Prostate gland (tissue), 2 donors: Measurements from ENCODE around the gene SMO. TPM values are rescaled to one million over a fixed set of nuclear protein-coding genes. Genes with fewer than 3 reads are reported as not detected.
"Not testable (repeated sequence)": the region's sequence is repeated elsewhere in the genome, so short reads cannot be mapped to it uniquely, and the experiment has no call there.

Experiments used
- DNase-seq: peaks from one replicate; pipeline ENCODE4 v3.0.0-alpha.2; 2019; ENCODE audit warnings: low spot score
- H3K27ac ChIP-seq, 2 donors: fragments of 200-600 bp; sonication (generic); 2 replicates each; pipeline ENCODE4 v1.5.1; 2017 to 2019
- H3K27me3 ChIP-seq: fragments of 200-600 bp; sonication (generic); replicated peaks from 2 replicates; pipeline ENCODE4 v1.5.1; 2019; ENCODE audit not compliant: insufficient read depth
- H3K36me3 ChIP-seq, 2 donors: fragments of 200-600 bp; sonication (generic); 1 replicate in 1 of 2; 2 replicates in 1 of 2; pipeline versions ENCODE4 v1.5.1 to v1.8.1; 2017 to 2019
- H3K4me1 ChIP-seq: fragments of 200-600 bp; sonication (generic); replicated peaks from 2 replicates; pipeline ENCODE4 v1.5.1; 2019
- H3K4me3 ChIP-seq, 2 donors: fragments of 200-600 bp; sonication (generic); 2 replicates each; pipeline ENCODE4 v1.5.1; 2017 to 2019
- H3K9me3 ChIP-seq: fragments of 200-600 bp; sonication (generic); 2 replicates; pipeline ENCODE4 v1.5.1; 2017
- CTCF ChIP-seq, 4 experiments: fragments of 200-600 bp in 2 of 4; fragments of 450-650 bp in 2 of 4; sonication (generic) in 2 of 4; IDR thresholded peaks; 1 replicate in 3 of 4; 2 replicates in 1 of 4; pipeline ENCODE4 v1.5.1; 2016 to 2019; ENCODE audit warnings: antibody characterized with exemption in 4 of 4, mild to moderate bottlenecking in 2 of 4, moderate library complexity in 2 of 4
- POLR2A ChIP-seq: fragments of 450-650 bp; IDR thresholded peaks from one replicate; pipeline ENCODE4 v1.6.1; 2016; ENCODE audit warnings: antibody characterized with exemption, mild to moderate bottlenecking
- POLR2AphosphoS5 ChIP-seq: sonication (generic); formaldehyde crosslinking; IDR thresholded peaks from one replicate; pipeline ENCODE4 v1.6.1; 2017; ENCODE audit warnings: antibody characterized with exemption
- WGBS: methylation state at CpG from one replicate; pipeline ENCODE4 v1.1.5; 2018; 5-methylcytosine and 5-hydroxymethylcytosine counted together
- intact Hi-C: fragments of 100-400 bp; cut with DNase I; formaldehyde crosslinking; loops from one replicate; pipeline ENCODE4 v1.14.2; 2022
- total RNA-seq, 2 donors: library from RNA; depleted of rRNA; stranded (reverse); fragments of >200 nt; gene quantifications; one replicate each; pipeline ENCODE4 v1.1.0, GENCODE V29; 2016

The SMO gene
- total RNA-seq, 2 donors from 2014 or later = 23.2 to 32.9 TPM

- H3K4me3 ChIP-seq = peak overlapping the region; percentile 28 to 39
- no peaks in the 10 kb centered on the region for H3K36me3 ChIP-seq
- no peaks in the 10 kb centered on the region for H3K9me3 ChIP-seq
- H3K4me1 ChIP-seq = no peaks in the 10 kb centered on the region
- peak; percentile 42 for DNase-seq
- peak overlapping the region; percentile 67 to 71 for H3K27ac ChIP-seq
- TF ChIP-seq POLR2A = no peak
- TF ChIP-seq CTCF (IDR thresholded peaks at IDR 0.05) = no peak
- TF ChIP-seq POLR2AphosphoS5 = no peak
- WGBS = 26% methylated on average over 20 of the region's 20 CpGs
- H3K27me3 ChIP-seq = no peaks in the 10 kb centered on the region
- intact Hi-C loops = no loop called here
Observed at GRCh38 chr7:129168231-129169021, 20.0 kb upstream of the SMO start.

GRCh38 chr7:129169171-129169671 lies 19.2 kb upstream of the SMO start:
- DNase-seq = peak; percentile 41
- Histone ChIP-seq H3K27me3 (no peaks in the 10 kb centered on the region), H3K4me1 (no peaks in the 10 kb centered on the region), H3K36me3 (no peaks in the 10 kb centered on the region), H3K27ac (peak overlapping the region; percentile 67 to 71), H3K4me3 (peak overlapping the region; percentile 28 to 39), H3K9me3 (no peaks in the 10 kb centered on the region)
- intact Hi-C loops = no loop called here
- WGBS = 1% methylated on average over 41 of the region's 47 CpGs
- no peak for TF ChIP-seq CTCF (IDR thresholded peaks at IDR 0.05)
- TF ChIP-seq POLR2A = no peak
- TF ChIP-seq POLR2AphosphoS5 = no peak

- intact Hi-C loops = no loop called here
- no peaks in the 10 kb centered on the region for H3K36me3 ChIP-seq
- H3K4me1 ChIP-seq = no peaks in the 10 kb centered on the region
- 38% methylated on average over 16 of the region's 16 CpGs for WGBS
- TF ChIP-seq POLR2AphosphoS5 (no peak), CTCF (IDR thresholded peaks at IDR 0.05) (no peak), POLR2A (no peak)
- DNase-seq = no peak
- no peaks in the 10 kb centered on the region for H3K9me3 ChIP-seq
- peak overlapping the region; percentile 67 to 71 for H3K27ac ChIP-seq
- no peaks in the 10 kb centered on the region for H3K27me3 ChIP-seq
- H3K4me3 ChIP-seq = peak overlapping the region; percentile 28 to 39
Observed at GRCh38 chr7:129169686-129170440, 18.6 kb upstream of the SMO start.

GRCh38 chr7:129170441-129171021 lies 17.9 kb upstream of the SMO start:
- H3K4me3 ChIP-seq = no peak overlapping the region
- TF ChIP-seq POLR2A = no peak
- TF ChIP-seq POLR2AphosphoS5 = no peak
- H3K9me3 ChIP-seq = no peaks in the 10 kb centered on the region
- 79% methylated on average over 11 of the region's 11 CpGs for WGBS
- H3K27ac ChIP-seq = peak overlapping the region in 1 of 2 donors; percentile 67
- no peaks in the 10 kb centered on the region for H3K27me3 ChIP-seq
- H3K36me3 ChIP-seq = no peaks in the 10 kb centered on the region
- intact Hi-C loops = no loop called here
- H3K4me1 ChIP-seq = no peaks in the 10 kb centered on the region
- DNase-seq = no peak

- H3K4me3 ChIP-seq, H3K9me3 ChIP-seq, H3K4me1 ChIP-seq, intact Hi-C loops, H3K27ac ChIP-seq, DNase-seq, H3K27me3 ChIP-seq, H3K36me3 ChIP-seq: not testable (repeated sequence)
- 88% methylated on average over 7 of the region's 7 CpGs for WGBS
Observed at GRCh38 chr7:129173861-129174260, 14.6 kb upstream of the SMO start.
